PC-9 (cell line): ENCODE data around the gene C2orf76.

Experiments used
- EZH2 ChIP-seq: fragments of 200-600 bp; sonication (generic); IDR thresholded peaks from 2 replicates; pipeline ENCODE4 v1.8.0; 2017; ENCODE audit warnings: antibody characterized with exemption, low read depth
- TF ChIP-seq, protein P1 (sequence below): fragments of 200-600 bp; sonication (generic); conservative IDR thresholded peaks from 2 replicates; pipeline ENCODE4 v1.6.1; 2017; ENCODE audit warnings: mixed run types, antibody characterized with exemption, mild to moderate bottlenecking, moderate library complexity

- no peak for TF ChIP-seq EZH2
- TF ChIP-seq, protein P1, sequence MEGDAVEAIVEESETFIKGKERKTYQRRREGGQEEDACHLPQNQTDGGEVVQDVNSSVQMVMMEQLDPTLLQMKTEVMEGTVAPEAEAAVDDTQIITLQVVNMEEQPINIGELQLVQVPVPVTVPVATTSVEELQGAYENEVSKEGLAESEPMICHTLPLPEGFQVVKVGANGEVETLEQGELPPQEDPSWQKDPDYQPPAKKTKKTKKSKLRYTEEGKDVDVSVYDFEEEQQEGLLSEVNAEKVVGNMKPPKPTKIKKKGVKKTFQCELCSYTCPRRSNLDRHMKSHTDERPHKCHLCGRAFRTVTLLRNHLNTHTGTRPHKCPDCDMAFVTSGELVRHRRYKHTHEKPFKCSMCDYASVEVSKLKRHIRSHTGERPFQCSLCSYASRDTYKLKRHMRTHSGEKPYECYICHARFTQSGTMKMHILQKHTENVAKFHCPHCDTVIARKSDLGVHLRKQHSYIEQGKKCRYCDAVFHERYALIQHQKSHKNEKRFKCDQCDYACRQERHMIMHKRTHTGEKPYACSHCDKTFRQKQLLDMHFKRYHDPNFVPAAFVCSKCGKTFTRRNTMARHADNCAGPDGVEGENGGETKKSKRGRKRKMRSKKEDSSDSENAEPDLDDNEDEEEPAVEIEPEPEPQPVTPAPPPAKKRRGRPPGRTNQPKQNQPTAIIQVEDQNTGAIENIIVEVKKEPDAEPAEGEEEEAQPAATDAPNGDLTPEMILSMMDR: no peak
These were observed 16.2 kb downstream of the C2orf76 start for GRCh38 chr2:119350311-119350998.
